ENCODE data around the gene CARMIL1.

CARMIL1 gene

DNA sequence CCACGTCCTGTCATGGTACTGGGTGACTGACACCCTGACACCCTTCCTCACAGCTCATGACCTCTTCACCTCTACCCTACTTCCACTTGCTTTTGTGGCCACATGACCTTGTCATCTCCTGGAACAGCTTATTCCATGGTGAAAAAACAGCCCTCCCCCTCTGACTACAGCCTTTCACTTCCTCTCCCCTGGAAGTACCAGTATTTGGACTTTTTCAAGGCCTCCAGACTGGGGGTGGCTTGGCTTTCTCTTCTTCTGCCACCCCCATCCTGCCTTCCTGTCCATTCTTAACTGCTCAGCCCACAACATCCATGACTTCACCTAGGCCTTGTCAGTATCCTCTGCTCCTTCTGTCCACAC, 168.4 kb downstream of the CARMIL1 start:
- Histone ChIP-seq H3K4me1 (ENCODE audit: low read length) (peaks cover 12% of the 10 kb centered on the region), H3K79me2 (ENCODE audit: low read length) (no peaks in the 10 kb centered on the region), H3K27me3 (ENCODE audit: low read depth, low read length) (no peaks in the 10 kb centered on the region), H3K9ac (ENCODE audit: low read length) (no peak overlapping the region), H3K27ac (ENCODE audit: low read length) (no peak overlapping the region), H3K9me3 (ENCODE audit: insufficient read depth, low read length) (no peaks in the 10 kb centered on the region), H4K20me1 (ENCODE audit: insufficient read depth, low read length) (no peaks in the 10 kb centered on the region), H3K36me3 (replicated peaks; ENCODE audit: low read depth, low read length) (no peaks in the 10 kb centered on the region), H3K4me2 (ENCODE audit: low read length) (no peak overlapping the region), H3K4me3 (ENCODE audit: low read length) (no peak overlapping the region), H2AFZ (ENCODE audit: low read depth, low read length) (no peak overlapping the region)
- TF ChIP-seq EZH2phosphoT487 (IDR thresholded peaks at IDR 0.05; ENCODE audit: low read depth) = no peak
- TF ChIP-seq, protein P1, sequence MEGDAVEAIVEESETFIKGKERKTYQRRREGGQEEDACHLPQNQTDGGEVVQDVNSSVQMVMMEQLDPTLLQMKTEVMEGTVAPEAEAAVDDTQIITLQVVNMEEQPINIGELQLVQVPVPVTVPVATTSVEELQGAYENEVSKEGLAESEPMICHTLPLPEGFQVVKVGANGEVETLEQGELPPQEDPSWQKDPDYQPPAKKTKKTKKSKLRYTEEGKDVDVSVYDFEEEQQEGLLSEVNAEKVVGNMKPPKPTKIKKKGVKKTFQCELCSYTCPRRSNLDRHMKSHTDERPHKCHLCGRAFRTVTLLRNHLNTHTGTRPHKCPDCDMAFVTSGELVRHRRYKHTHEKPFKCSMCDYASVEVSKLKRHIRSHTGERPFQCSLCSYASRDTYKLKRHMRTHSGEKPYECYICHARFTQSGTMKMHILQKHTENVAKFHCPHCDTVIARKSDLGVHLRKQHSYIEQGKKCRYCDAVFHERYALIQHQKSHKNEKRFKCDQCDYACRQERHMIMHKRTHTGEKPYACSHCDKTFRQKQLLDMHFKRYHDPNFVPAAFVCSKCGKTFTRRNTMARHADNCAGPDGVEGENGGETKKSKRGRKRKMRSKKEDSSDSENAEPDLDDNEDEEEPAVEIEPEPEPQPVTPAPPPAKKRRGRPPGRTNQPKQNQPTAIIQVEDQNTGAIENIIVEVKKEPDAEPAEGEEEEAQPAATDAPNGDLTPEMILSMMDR (IDR thresholded peaks at IDR 0.05; ENCODE audit: low read depth, low read length) = no peak

DNA sequence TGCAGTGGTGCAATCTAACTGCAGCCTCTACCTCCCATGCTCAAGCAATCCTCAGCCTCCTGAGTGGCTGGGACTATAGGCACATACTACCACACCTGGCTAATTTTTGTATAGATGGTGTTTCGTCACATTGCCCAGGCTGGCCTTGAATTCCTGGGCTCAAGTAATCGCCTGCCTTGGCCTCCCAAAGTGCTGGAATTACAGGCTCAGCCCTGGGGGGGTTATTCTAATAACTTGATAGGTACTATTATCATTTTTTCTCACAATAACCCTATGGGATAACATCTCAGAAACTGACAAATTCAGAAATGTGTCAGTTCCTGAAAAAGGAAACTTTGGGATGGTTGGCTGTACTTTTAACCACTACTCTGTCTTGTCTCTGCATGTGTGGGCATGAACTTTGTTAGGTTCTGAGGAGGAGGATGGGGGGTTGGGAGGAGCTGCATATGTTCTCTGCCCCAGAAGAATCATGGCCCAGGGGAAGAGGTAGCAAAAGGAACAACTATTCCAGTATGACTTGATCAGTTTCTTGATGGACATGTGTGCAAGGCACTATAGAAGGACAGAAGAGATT, 169.9 kb downstream of the CARMIL1 start:
- no peaks in the 10 kb centered on the region for H3K9me3 ChIP-seq (ENCODE audit: insufficient read depth, low read length)
- no peaks in the 10 kb centered on the region for H3K27me3 ChIP-seq (ENCODE audit: low read depth, low read length)
- H3K9ac ChIP-seq (ENCODE audit: low read length) = no peak overlapping the region
- H3K4me3 ChIP-seq (ENCODE audit: low read length) = no peak overlapping the region
- no peak overlapping the region for H3K27ac ChIP-seq (ENCODE audit: low read length)
- TF ChIP-seq, protein P1 (IDR thresholded peaks at IDR 0.05; ENCODE audit: low read depth, low read length) = no peak
- TF ChIP-seq EZH2phosphoT487 (IDR thresholded peaks at IDR 0.05; ENCODE audit: low read depth) = no peak
- H2AFZ ChIP-seq (ENCODE audit: low read depth, low read length) = no peak overlapping the region
- no peak overlapping the region for H3K4me2 ChIP-seq (ENCODE audit: low read length)
- H3K36me3 ChIP-seq (replicated peaks; ENCODE audit: low read depth, low read length) = no peaks in the 10 kb centered on the region
- H3K79me2 ChIP-seq (ENCODE audit: low read length) = no peaks in the 10 kb centered on the region
- no peaks in the 10 kb centered on the region for H4K20me1 ChIP-seq (ENCODE audit: insufficient read depth, low read length)
- peaks cover 12% of the 10 kb centered on the region for H3K4me1 ChIP-seq (ENCODE audit: low read length)

DNA sequence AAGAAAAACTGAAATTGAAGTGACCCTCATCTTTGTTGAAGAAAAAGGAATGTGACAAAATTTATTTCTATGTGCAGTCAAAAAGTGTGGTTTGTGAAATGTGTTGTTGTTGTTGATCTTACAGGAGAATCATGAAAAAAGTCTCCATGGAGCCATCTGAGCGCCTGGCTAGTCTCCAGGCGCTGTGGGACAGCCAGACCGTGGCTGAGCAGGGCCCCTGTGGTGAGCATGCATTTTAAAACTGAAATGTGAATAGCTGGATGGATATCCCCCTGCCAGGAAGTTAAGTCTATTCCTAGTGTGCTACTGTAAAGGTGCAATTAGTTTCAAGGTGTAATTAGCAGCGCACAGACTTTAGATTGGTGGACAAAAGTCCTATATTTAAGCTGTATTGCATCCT, 170.6 kb downstream of the CARMIL1 start:
- H3K4me2 ChIP-seq (ENCODE audit: low read length) = no peak overlapping the region

DNA sequence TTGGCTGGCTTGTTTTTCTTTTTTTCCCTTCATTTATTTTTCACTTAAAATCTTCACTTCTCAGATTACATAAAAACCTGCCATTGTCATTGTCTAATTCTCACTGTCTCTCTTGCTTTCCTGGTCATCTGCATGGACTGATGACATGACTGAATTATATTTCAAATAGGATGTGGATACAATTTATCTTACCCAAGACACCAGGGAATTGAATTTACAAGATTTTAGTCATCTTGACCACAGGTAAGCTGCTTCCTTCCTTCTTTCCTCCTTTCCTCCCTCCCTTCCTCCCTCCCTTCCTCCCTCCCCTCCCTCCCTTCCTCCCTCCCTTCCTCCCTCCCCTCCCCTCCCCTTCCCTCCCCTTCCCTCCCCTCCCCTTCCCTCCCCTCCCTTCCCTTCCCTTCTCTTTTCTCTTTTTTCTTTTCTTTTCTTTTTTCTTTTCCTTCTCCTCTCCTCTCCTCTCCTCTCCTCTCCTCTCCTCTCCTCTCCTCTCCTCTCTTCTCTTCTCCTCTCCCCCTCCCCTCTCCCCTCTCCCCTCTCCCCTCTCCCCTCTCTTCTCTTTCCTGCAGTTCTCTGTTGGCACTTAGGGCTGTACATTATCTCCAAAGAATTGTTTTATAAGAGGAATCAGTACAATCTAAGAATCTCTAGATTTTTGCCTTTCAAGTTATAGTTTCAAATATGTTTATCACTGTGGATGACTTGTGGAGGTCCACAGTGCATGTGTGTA, 171.5 kb downstream of the CARMIL1 start:
- no peaks in the 10 kb centered on the region for H4K20me1 ChIP-seq (ENCODE audit: insufficient read depth, low read length)
- H3K9ac ChIP-seq (ENCODE audit: low read length) = no peak overlapping the region
- no peak overlapping the region for H3K27ac ChIP-seq (ENCODE audit: low read length)
- no peaks in the 10 kb centered on the region for H3K9me3 ChIP-seq (ENCODE audit: insufficient read depth, low read length)
- H3K4me2 ChIP-seq (ENCODE audit: low read length) = no peak overlapping the region
- H3K79me2 ChIP-seq (ENCODE audit: low read length) = no peaks in the 10 kb centered on the region
- TF ChIP-seq, protein P1 (IDR thresholded peaks at IDR 0.05; ENCODE audit: low read depth, low read length) = no peak
- TF ChIP-seq EZH2phosphoT487 (IDR thresholded peaks at IDR 0.05; ENCODE audit: low read depth) = no peak
- no peak overlapping the region for H3K4me3 ChIP-seq (ENCODE audit: low read length)
- no peaks in the 10 kb centered on the region for H3K27me3 ChIP-seq (ENCODE audit: low read depth, low read length)
- H2AFZ ChIP-seq (ENCODE audit: low read depth, low read length) = no peak overlapping the region
- H3K4me1 ChIP-seq (ENCODE audit: low read length) = peaks cover 12% of the 10 kb centered on the region
- H3K36me3 ChIP-seq (replicated peaks; ENCODE audit: low read depth, low read length) = no peaks in the 10 kb centered on the region

More for the DNA sequence above, 170.6 kb downstream of the CARMIL1 start:
- Histone ChIP-seq H3K27me3 (ENCODE audit: low read depth, low read length) (no peaks in the 10 kb centered on the region), H3K9ac (ENCODE audit: low read length) (no peak overlapping the region), H2AFZ (ENCODE audit: low read depth, low read length) (no peak overlapping the region), H3K4me1 (ENCODE audit: low read length) (peaks cover 12% of the 10 kb centered on the region), H3K4me3 (ENCODE audit: low read length) (no peak overlapping the region), H3K27ac (ENCODE audit: low read length) (no peak overlapping the region), H3K36me3 (replicated peaks; ENCODE audit: low read depth, low read length) (no peaks in the 10 kb centered on the region), H4K20me1 (ENCODE audit: insufficient read depth, low read length) (no peaks in the 10 kb centered on the region), H3K9me3 (ENCODE audit: insufficient read depth, low read length) (no peaks in the 10 kb centered on the region), H3K79me2 (ENCODE audit: low read length) (no peaks in the 10 kb centered on the region)
- TF ChIP-seq, protein P1 (IDR thresholded peaks at IDR 0.05; ENCODE audit: low read depth, low read length) = no peak
- no peak for TF ChIP-seq EZH2phosphoT487 (IDR thresholded peaks at IDR 0.05; ENCODE audit: low read depth)
